Thyroid gland (tissue), 4 donors: ENCODE measurements around the gene ATAD3B. TPM values are rescaled to one million over a fixed set of nuclear protein-coding genes. Genes with fewer than 3 reads are reported as not detected.
"Not testable (repeated sequence)": the region's sequence is repeated elsewhere in the genome, so short reads cannot be mapped to it uniquely, and the experiment has no call there.

ENCODE experiments used
- DNase-seq, 2 donors: peaks; one replicate each; pipeline ENCODE4 v3.0.0-alpha.2; 2019
- H3K27ac ChIP-seq, 3 donors: fragments of 200-600 bp; sonication (generic); 1 replicate in 2 of 3; 2 replicates in 1 of 3; pipeline ENCODE4 v1.5.1; 2016 to 2019; ENCODE audit warnings: mild to moderate bottlenecking in 1 of 3, moderate library complexity in 1 of 3
- H3K27me3 ChIP-seq: fragments of 200-600 bp; sonication (generic); one replicate; pipeline ENCODE4 v1.5.1; 2019
- H3K36me3 ChIP-seq, 2 donors: fragments of 200-600 bp; sonication (generic); one replicate each; pipeline ENCODE4 v1.5.1; 2016 to 2019
- H3K4me1 ChIP-seq, 2 donors: fragments of 200-600 bp; sonication (generic); one replicate each; pipeline ENCODE4 v1.5.1; 2017 to 2019
- H3K4me3 ChIP-seq, 3 donors: fragments of 200-600 bp; sonication (generic); replicated peaks in 1 of 3; 1 replicate in 2 of 3; 2 replicates in 1 of 3; pipeline ENCODE4 v1.5.1; 2016; ENCODE audit warnings: mild to moderate bottlenecking in 1 of 3
- H3K9me3 ChIP-seq: fragments of 200-600 bp; sonication (generic); one replicate; pipeline ENCODE4 v1.5.1; 2017
- POLR2A ChIP-seq, 2 donors: fragments of 450-650 bp; IDR thresholded peaks; one replicate each; pipeline ENCODE4 v1.6.1; 2017; ENCODE audit warnings: antibody characterized with exemption in 2 of 2, mild to moderate bottlenecking in 2 of 2, moderate library complexity in 1 of 2
- WGBS, 2 donors: methylation state at CpG; one replicate each; pipeline ENCODE4 v1.1.5; 2017; 5-methylcytosine and 5-hydroxymethylcytosine counted together
- intact Hi-C: fragments of 100-400 bp; cut with DNase I; formaldehyde crosslinking; loops from one replicate; pipeline ENCODE4 v1.15.1; 2023
- total RNA-seq, 4 donors: library from RNA; depleted of rRNA; stranded (reverse); fragments of >200 nt; gene quantifications; one replicate each; pipeline ENCODE4 v1.2.3, GENCODE V29; 2016
- TF ChIP-seq, protein P1 (sequence below), 6 experiments: fragments of 200-600 bp in 3 of 6; fragments of 450-650 bp in 3 of 6; sonication (generic) in 3 of 6; IDR thresholded peaks; one replicate each; pipeline ENCODE4 v1.5.1; 2016 to 2019; ENCODE audit warnings: antibody characterized with exemption in 6 of 6, mild to moderate bottlenecking in 2 of 6, inconsistent platforms in 1 of 6, moderate library complexity in 1 of 6

ATAD3B gene
- total RNA-seq, 4 donors from 2014 or later = 13.8 to 29.1 (median 15.0) TPM

DNA sequence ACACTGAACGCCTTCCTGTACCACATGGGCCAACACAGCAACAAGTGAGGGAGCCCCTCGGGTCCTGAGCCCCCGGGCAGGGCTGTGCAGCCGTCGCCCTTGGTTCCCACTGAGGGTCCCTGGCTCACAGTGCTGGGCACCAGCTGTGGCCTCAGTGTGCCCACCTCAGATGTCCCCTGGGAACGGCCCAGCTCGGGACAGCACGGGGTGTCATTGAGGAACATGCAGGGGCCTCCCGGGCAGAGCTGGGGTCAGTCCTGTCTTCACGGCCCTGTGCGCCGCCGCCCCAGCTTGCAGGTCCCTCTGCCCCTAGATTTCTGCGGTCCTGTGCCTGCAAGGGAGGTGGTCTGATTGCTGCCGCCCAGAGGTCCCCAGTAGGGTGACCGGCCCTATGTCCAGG lies 17.7 kb downstream of the ATAD3B start:
- no peak for TF ChIP-seq POLR2A (IDR thresholded peaks at IDR 0.05)
- TF ChIP-seq, protein P1, sequence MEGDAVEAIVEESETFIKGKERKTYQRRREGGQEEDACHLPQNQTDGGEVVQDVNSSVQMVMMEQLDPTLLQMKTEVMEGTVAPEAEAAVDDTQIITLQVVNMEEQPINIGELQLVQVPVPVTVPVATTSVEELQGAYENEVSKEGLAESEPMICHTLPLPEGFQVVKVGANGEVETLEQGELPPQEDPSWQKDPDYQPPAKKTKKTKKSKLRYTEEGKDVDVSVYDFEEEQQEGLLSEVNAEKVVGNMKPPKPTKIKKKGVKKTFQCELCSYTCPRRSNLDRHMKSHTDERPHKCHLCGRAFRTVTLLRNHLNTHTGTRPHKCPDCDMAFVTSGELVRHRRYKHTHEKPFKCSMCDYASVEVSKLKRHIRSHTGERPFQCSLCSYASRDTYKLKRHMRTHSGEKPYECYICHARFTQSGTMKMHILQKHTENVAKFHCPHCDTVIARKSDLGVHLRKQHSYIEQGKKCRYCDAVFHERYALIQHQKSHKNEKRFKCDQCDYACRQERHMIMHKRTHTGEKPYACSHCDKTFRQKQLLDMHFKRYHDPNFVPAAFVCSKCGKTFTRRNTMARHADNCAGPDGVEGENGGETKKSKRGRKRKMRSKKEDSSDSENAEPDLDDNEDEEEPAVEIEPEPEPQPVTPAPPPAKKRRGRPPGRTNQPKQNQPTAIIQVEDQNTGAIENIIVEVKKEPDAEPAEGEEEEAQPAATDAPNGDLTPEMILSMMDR (IDR thresholded peaks at IDR 0.05) = no peak
- Histone ChIP-seq H3K4me3 (no peak overlapping the region), H3K9me3 (no peaks in the 10 kb centered on the region), H3K27me3 (no peaks in the 10 kb centered on the region), H3K4me1 (no peaks in the 10 kb centered on the region), H3K27ac (no peak overlapping the region), H3K36me3 (peaks cover 33 to 36% of the 10 kb centered on the region in 2 donors)
- no peak for DNase-seq
- 98 to 100% methylated on average over 5 to 8 of the region's 16 CpGs for WGBS, 2 donors
- intact Hi-C loops = no loop called here

GRCh38 chr1:1489861-1490260 lies 18.3 kb downstream of the ATAD3B start:
- Histone ChIP-seq H3K27me3 (no peaks in the 10 kb centered on the region), H3K9me3 (no peaks in the 10 kb centered on the region), H3K4me3 (no peak overlapping the region), H3K4me1 (no peaks in the 10 kb centered on the region), H3K36me3 (peaks cover 33 to 36% of the 10 kb centered on the region in 2 donors), H3K27ac (no peak overlapping the region)
- TF ChIP-seq, protein P1 (IDR thresholded peaks at IDR 0.05) = no peak
- TF ChIP-seq POLR2A (IDR thresholded peaks at IDR 0.05) = no peak
- no peak for DNase-seq
- intact Hi-C loops = no loop called here
- WGBS, 2 donors = 96% methylated on average over 16 to 17 of the region's 19 CpGs

DNA sequence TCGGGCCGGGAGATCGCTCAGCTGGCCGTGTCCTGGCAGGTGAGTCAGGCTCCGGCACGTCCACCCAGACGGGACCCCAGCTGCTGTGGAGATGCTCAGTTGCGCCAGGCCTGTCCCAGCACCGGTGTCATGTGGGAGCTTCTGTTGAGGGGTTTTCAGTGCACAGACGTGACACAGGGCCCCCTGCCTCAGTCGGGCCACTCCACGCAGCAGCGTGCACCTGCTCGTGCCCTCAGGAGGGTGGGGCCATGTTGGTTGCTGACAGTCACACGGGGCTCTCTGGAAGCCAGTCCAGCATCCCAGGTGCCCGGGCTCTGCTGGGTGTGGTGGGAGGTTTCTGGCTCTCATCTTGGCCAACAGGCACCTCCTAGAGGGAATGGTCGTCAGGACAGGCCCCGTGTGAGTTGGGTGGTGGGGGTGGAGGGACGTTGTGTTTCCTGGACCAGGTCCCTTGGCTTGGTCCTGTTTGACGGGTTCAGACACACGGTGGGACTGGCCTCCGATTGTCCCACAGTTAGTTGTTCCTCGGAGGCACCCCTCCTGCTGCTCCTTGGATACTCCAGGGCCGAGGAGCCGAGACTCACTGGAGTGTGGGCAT lies 19.2 kb downstream of the ATAD3B start:
- H3K4me3 ChIP-seq = no peak overlapping the region
- no peaks in the 10 kb centered on the region for H3K9me3 ChIP-seq
- TF ChIP-seq, protein P1 (IDR thresholded peaks at IDR 0.05) = no peak
- no peak for TF ChIP-seq POLR2A (IDR thresholded peaks at IDR 0.05)
- DNase-seq = no peak
- 91 to 97% methylated on average over 9 to 12 of the region's 25 CpGs for WGBS, 2 donors
- H3K27me3 ChIP-seq = no peaks in the 10 kb centered on the region
- peaks cover 35 to 36% of the 10 kb centered on the region in 2 donors for H3K36me3 ChIP-seq
- H3K4me1 ChIP-seq = no peaks in the 10 kb centered on the region
- H3K27ac ChIP-seq = no peak overlapping the region
- intact Hi-C loops = no loop called here

- no peak for DNase-seq
- no peak for TF ChIP-seq POLR2A (IDR thresholded peaks at IDR 0.05)
- TF ChIP-seq, protein P1 (IDR thresholded peaks at IDR 0.05) = no peak
- H3K4me1 ChIP-seq = no peaks in the 10 kb centered on the region
- no peaks in the 10 kb centered on the region for H3K27me3 ChIP-seq
- H3K36me3 ChIP-seq = peaks cover 35 to 36% of the 10 kb centered on the region in 2 donors
- H3K27ac ChIP-seq = no peak overlapping the region
- no peaks in the 10 kb centered on the region for H3K9me3 ChIP-seq
- intact Hi-C loops = no loop called here
- 96 to 97% methylated on average over 9 to 10 of the region's 10 CpGs for WGBS, 2 donors
- H3K4me3 ChIP-seq = no peak overlapping the region
These were observed 20.0 kb downstream of the ATAD3B start for GRCh38 chr1:1491601-1492000.

- H3K9me3 ChIP-seq, H3K4me1 ChIP-seq, intact Hi-C loops, H3K4me3 ChIP-seq, DNase-seq, H3K27ac ChIP-seq, H3K27me3 ChIP-seq: not testable (repeated sequence)
- 97% methylated on average over 22 of the region's 22 CpGs; no CpG with 5 or more reads in 1 of the 2 donors for WGBS, 2 donors
- peaks cover 19 to 21% of the 10 kb centered on the region in 2 donors for H3K36me3 ChIP-seq
These were observed 22.7 kb downstream of the ATAD3B start for GRCh38 chr1:1494311-1494710.

DNA sequence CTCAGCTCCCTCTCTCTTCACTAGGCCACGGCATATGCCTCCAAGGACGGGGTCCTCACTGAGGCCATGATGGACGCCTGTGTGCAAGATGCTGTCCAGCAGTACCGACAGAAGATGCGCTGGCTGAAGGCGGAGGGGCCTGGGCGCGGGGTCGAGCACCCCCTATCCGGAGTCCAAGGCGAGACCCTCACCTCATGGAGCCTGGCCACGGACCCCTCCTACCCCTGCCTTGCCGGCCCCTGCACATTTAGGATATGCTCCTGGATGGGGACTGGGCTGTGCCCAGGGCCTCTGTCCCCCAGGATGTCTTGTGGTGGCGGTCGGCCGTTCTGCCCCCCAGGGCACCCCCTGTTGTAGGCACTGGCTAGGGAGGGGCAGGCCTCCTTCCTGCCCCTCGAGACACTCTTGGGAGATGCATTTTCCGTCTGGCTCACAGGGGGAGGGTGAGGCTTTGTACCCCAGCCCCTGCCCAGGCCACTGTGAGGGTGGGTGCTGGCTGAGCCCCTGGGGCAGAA lies 24.0 kb downstream of the ATAD3B start:
- intact Hi-C loops, H3K27ac ChIP-seq, DNase-seq, H3K4me3 ChIP-seq, H3K4me1 ChIP-seq, H3K27me3 ChIP-seq, H3K9me3 ChIP-seq: not testable (repeated sequence)
- whole genome bisulfite sequencing, 2 donors = 90 to 95% methylated on average over 3 to 18 of the region's 18 CpGs
- peaks cover 8 to 12% of the 10 kb centered on the region in 2 donors for H3K36me3 ChIP-seq
